Measurements from ENCODE around the gene RND2.

RND2 gene

DNA sequence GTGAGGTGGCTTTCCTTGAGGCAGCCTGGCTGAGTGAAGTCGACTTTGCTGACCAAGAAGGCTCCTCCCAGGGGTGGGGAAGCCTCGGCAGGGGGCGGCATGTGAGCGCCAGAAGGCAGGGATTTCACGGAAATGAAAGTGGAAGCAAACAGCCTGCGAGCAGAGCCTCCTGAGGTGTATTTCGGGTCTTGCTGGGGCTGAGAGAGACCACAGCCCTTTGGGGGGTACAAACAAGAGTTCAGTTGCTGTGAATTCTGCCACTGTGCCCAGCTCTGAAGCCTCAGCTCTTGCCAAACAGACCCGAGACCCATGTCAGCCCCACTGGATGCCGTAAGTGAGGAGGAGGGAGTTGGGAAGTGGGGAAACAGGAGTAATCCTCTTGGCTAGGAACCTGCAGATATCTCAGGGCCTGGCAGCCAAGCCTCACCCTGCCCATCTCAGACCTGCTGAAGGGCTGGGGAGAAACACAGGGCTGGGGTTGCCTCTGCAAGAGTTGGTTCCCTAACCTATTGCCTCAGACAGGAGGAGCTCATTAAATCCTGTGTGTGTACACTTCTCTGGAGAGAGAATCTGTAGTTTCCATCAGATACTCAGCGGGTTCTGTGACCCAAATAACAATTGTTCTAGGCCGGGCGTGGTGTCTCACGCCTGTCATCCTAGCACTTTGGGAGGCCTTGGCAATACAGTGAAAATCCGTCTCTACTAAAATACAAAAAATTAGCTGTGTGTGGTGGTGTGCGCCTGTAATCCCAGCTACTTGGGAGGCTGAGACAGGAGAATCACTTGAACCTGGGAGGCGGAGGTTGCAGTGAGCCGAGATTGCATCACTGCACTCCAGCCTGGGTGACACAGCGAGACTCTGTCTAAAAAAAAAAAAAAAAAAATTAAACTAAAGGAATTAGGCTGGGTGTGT is 18.1 kb upstream of the RND2 start, which contains the start of gene IFI35:
TSS of gene IFI35 (plus strand) at position 146 of the 913 bp plus-strand sequence. CDS start at position 310, 164 bp downstream.
- peak; percentile 92 for DNase-seq

- DNase-seq, result no peak
Observed at GRCh38 chr17:43010667-43011308, 14.2 kb upstream of the RND2 start.

DNA sequence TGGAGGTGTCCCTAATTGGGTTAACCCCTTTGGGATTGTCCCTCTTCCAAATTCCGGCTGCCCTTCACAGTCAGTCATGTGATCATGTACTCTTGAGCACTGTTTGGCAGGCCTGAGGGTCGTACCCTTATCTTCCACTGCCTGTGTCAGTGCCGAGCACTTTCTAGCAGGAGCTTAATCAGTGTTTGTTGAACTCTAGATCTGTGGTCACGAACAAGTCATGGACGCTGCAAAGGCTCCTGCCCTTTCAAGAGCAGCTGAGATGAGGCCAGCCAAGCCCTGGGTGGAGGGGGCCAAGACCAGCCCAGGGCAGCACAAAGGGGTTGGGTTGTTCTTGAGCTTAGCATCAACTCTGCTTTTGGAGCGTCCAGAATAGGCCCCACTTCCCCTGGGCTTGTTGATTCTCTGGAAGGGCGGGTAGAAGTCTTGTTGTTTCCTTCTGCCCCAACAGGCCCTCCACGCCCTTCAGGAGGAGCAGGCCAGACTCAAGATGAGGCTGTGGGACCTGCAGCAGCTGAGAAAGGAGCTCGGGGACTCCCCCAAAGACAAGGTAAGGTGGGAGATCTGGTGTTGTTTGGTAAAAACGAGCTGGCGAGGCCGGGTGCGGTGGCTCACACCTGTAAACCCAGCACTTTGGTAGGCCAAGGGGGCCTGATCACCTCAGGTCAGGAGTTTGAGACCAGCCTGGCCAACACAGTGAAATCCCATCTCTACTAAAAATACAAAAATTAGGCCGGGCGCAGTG is 13.1 kb upstream of the RND2 start:
- no peak for DNase-seq

DNA sequence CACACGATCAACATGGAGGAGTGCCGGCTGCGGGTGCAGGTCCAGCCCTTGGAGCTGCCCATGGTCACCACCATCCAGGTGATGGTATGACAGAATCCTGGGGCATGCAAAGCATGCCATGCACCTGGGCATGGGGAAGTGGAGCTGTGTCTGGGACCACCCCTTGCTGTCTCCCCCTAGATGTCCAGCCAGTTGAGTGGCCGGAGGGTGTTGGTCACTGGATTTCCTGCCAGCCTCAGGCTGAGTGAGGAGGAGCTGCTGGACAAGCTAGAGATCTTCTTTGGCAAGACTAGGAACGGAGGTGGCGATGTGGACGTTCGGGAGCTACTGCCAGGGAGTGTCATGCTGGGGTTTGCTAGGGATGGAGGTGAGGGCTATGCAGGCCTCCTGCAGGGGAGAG is 11.7 kb upstream of the RND2 start:
- no peak for DNase-seq

DNA sequence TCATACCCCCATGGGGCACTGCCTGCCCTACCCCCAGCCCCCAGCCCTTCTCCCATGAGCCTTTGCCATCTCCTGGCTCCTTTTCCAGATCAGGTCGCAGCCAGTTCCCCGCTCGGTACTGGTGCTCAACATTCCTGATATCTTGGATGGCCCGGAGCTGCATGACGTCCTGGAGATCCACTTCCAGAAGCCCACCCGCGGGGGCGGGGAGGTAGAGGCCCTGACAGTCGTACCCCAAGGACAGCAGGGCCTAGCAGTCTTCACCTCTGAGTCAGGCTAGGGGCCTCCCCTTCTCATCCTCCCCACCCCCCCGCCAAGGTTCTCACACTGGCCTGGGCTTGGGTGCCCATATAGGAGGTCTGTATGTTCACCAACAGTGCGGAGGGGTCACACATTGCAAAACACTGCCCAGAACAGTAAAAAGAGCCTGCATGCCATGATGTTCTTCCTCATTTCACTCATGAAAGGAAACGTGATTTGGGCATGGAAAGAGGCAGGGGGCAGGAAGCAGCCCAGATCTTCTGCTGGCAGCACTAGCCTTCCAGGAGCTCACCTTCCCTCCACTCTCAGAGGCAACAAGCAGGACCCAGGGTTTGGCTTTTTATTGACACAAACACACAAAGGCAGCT is 10.9 kb upstream of the RND2 start:
- DNase-seq, result no peak

GRCh38 chr17:43014649-43015542 is 10.1 kb upstream of the RND2 start:
- no peak for DNase-seq

DNA sequence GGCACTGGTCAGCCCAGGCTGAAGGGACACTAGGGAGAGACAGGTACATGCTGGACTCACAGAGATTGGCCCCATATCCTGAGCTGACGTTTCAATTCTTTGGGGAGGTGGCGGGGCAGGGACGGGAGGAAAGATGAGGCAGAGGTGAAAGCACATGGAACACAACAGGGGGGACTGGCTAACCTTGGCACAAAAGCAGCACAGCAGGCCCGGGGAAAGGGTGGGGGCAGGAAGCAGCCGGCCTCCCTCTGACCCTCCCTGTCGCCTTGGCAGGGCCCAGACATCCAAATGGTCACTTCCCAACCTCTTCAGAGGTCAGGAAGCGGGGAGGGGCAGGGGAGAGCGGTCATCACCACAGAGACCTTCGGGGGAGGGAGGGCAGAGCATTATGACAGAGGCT is 9.5 kb upstream of the RND2 start:
- no peak for DNase-seq

- DNase-seq, result no peak
Observed at GRCh38 chr17:43016216-43016615, 8.8 kb upstream of the RND2 start.

- DNase-seq, result no peak
Observed at GRCh38 chr17:43018008-43018853, 6.8 kb upstream of the RND2 start.

GRCh38 chr17:43018932-43019331 is 6.1 kb upstream of the RND2 start:
- DNase-seq, result no peak

DNA sequence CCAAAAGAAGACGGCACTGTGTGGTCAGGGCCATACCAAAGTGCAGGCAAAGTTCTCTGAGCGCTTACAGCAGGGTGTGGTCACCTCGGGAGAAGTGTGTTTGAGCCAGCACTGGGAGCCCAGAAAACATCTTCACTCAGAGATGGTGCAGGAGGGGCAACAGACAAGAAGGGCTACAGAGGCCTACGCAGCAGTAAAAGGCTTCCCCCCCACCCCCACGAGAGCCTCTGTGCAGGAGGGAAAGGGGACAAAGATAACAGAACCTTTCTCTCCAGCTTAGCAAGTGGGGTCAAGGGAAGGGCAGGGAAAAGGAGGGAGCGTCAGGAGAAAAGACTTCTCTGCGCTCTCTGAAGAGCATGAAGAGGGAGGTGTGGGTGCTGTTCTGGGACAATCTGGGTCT is 5.6 kb upstream of the RND2 start:
- DNase-seq, result no peak

DNA sequence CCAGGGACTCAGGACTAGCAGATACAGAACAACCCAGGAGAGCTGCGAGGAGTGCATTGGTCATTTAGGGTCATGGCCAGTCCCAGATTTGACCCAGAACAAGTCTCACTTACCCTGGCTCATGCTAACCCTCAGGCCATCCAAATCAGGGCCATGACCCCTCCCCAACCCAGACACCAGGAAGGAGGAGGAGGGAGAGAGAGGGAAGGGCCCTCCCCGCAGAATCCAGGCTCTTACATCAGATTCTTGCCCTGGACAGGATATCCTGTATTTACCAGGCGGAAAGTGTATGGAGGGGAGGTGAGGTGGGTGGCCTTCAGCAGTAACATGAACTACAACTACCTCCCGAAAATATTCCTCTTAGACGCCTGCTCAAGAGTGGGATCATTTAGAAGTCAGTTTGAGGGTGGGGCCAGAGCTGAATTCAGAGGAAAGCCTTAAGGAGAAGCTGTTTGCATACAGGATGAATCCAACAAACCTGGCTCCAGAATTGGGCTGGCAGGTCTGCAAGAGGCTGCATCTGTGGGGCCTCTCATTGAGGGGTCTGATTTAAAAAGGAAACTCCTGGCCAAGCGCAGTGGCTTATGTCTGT is 4.9 kb upstream of the RND2 start:
- no peak for DNase-seq

GRCh38 chr17:43020789-43021740 is 4.0 kb upstream of the RND2 start:
- peak; percentile 78 for DNase-seq

GRCh38 chr17:43021741-43022512 is 3.1 kb upstream of the RND2 start, which contains the start of gene VAT1:
Gene VAT1, minus strand, starts transcription at chr17:43022385. Its CDS starts 63 bp downstream, at chr17:43022322.
- DNase-seq, result peak; percentile 79

GRCh38 chr17:43025290-43025657 is 243 bp downstream of the RND2 start:
- no peak for DNase-seq

- no peak for DNase-seq
Observed at GRCh38 chr17:43025766-43026537, 921 bp downstream of the RND2 start.

GRCh38 chr17:43026595-43026994 is 1.6 kb downstream of the RND2 start:
- DNase-seq, result no peak
